LNCAP (cell line): ENCODE data around the gene TCN2.
A peak's percentile ranks its signal among the peaks of the same experiment; 100 is the strongest.

Experiments used
- TF ChIP-seq, protein P1 (sequence below): fragments of 450-650 bp; IDR thresholded peaks from 2 replicates; pipeline ENCODE4 v1.5.1; 2017; ENCODE audit warnings: mild to moderate bottlenecking

TCN2 gene

GRCh38 chr22:30598986-30599385 lies 8.0 kb upstream of the TCN2 start:
- TF ChIP-seq, protein P1, sequence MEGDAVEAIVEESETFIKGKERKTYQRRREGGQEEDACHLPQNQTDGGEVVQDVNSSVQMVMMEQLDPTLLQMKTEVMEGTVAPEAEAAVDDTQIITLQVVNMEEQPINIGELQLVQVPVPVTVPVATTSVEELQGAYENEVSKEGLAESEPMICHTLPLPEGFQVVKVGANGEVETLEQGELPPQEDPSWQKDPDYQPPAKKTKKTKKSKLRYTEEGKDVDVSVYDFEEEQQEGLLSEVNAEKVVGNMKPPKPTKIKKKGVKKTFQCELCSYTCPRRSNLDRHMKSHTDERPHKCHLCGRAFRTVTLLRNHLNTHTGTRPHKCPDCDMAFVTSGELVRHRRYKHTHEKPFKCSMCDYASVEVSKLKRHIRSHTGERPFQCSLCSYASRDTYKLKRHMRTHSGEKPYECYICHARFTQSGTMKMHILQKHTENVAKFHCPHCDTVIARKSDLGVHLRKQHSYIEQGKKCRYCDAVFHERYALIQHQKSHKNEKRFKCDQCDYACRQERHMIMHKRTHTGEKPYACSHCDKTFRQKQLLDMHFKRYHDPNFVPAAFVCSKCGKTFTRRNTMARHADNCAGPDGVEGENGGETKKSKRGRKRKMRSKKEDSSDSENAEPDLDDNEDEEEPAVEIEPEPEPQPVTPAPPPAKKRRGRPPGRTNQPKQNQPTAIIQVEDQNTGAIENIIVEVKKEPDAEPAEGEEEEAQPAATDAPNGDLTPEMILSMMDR: no peak

GRCh38 chr22:30600921-30601320 lies 6.1 kb upstream of the TCN2 start:
- TF ChIP-seq, protein P1: no peak

- TF ChIP-seq, protein P1: no peak
These were observed 5.5 kb upstream of the TCN2 start for GRCh38 chr22:30601464-30601863.

GRCh38 chr22:30602049-30602448 lies 4.9 kb upstream of the TCN2 start:
- TF ChIP-seq, protein P1: peak; percentile 48

DNA sequence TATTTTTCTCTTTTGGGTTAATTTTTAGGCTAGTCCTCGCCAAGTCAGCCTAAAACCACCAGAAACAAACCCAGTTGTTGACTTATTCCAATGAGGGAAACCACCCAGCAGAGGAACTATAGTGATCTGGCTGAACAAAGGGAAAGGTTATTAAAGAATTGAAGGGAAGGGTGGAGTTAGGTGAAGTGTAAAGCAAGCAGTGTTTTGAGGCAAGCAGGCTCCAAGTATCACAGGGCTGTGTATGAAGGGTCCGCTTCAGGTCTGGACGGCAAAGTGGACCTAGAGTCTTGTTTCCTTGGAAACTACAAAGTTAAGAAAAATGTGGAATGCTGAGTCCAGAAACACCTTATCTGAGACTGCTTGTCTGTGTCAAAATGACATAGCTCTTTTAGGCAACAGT lies 3.2 kb upstream of the TCN2 start:
- TF ChIP-seq, protein P1: no peak

GRCh38 chr22:30604723-30605122 lies 2.3 kb upstream of the TCN2 start:
- TF ChIP-seq, protein P1: no peak

GRCh38 chr22:30605449-30606110 lies 1.4 kb upstream of the TCN2 start:
- TF ChIP-seq, protein P1: peak; percentile 80
